Pancreas (tissue), 10 donors: ENCODE data around the gene PPIH. TPM values are rescaled to one million over a fixed set of nuclear protein-coding genes. Genes with fewer than 3 reads are reported as not detected.
"Not testable (repeated sequence)": the region's sequence is repeated elsewhere in the genome, so short reads cannot be mapped to it uniquely, and the experiment has no call there.

ENCODE experiments used
- ATAC-seq, 4 donors: fragments of 200-7000 bp; cut with Tn5 transposase; one replicate each; pipeline versions ENCODE4 v1.8.0 to v1.9.1; 2020; ENCODE audit warnings: mild to moderate bottlenecking in 4 of 4, moderate library complexity in 4 of 4
- DNase-seq, 6 donors: peaks; one replicate each; pipeline ENCODE4 v3.0.0-alpha.2; 2020
- FAIRE-seq: peaks from 2 replicates; lab custom pipeline; 2012; peaks lifted over from hg19 to GRCh38; lab: Jason Lieb, UNC
- H3K27ac ChIP-seq, 4 donors: fragments of 200-600 bp; sonication (generic); 1 replicate in 3 of 4; 2 replicates in 1 of 4; pipeline versions ENCODE4 v1.5.0 to v1.8.0; 2020
- H3K27me3 ChIP-seq, 4 donors: fragments of 200-600 bp; one replicate each; pipeline ENCODE4 v1.8.0; 2021
- H3K36me3 ChIP-seq, 3 donors: fragments of 200-600 bp; sonication (generic) in 1 of 3; one replicate each; pipeline versions ENCODE4 v1.5.0 to v1.8.0; 2020 to 2021
- H3K4me1 ChIP-seq, 3 donors: fragments of 200-600 bp; one replicate each; pipeline ENCODE4 v1.8.0; 2021
- H3K4me3 ChIP-seq, 4 donors: fragments of 200-600 bp; sonication (generic) in 2 of 4; one replicate each; pipeline versions ENCODE4 v1.5.0 to v1.8.0; 2020 to 2021
- H3K9me3 ChIP-seq, 4 donors: fragments of 200-600 bp; one replicate each; pipeline ENCODE4 v1.8.0; 2021
- CTCF ChIP-seq, 4 donors: fragments of 200-600 bp; sonication (generic) in 3 of 4; IDR thresholded peaks; one replicate each; pipeline versions ENCODE4 v1.5.0 to v1.8.0; 2021; ENCODE audit warnings: antibody characterized with exemption in 4 of 4
- WGBS, 2 donors: extraction: QIAGEN DNeasy Blood & Tissue Kit; methylation state at CpG; one replicate each; pipeline ENCODE4 v1.1.7; 2013; 5-methylcytosine and 5-hydroxymethylcytosine counted together
- intact Hi-C, 3 donors: fragments of 100-400 bp; cut with DNase I; formaldehyde crosslinking; loops; one replicate each; pipeline versions ENCODE4 v1.11.1 to v1.14.2; 2022
- polyA plus RNA-seq, 2 donors: library from polyadenylated mRNA; stranded (reverse); fragments of 200-250 nt; gene quantifications; one replicate each; pipeline ENCODE4 v1.2.3, GENCODE V29; 2013
- total RNA-seq, 6 donors: library from RNA; stranded (reverse); fragmentation: NEBNext Ultra II Directional in 4 of 6; extraction: Animal tissue kit (Norgen Biotek cat#: 25700) in 4 of 6; gene quantifications; one replicate each; pipeline versions ENCODE4 v1.2.1 to v1.2.4, GENCODE V29; 2021 to 2023
- donor health status: healthy with polysubstance abuse.
- donor health status: DM: no; HTN: no; CAD: no; lungs with moderate emphysema.
- donor health status: DM: no; HTN: no; CAD: no.
- donor health status: control.
- donor health status: control.
- donor health status: Bipolar disorder and iron deficiency.
- donor health status: DM: yes; HTN: yes; CAD: no.
- donor health status: DM: no; HTN: no; CAD: no.
- donor health status: DM: no; HTN: no; CAD: no.
- donor health status: DM: yes; HTN: yes; CAD: no.

PPIH gene
- total and polyA plus RNA-seq, 8 donors: 7.6 to 22.4 (median 10.6) TPM

GRCh38 chr1:42681741-42682483, 23.7 kb downstream of the PPIH start, which contains the start of gene YBX1:
YBX1 (plus strand) TSS chr1:42682418; CDS start chr1:42682566, 148 bp downstream.
- DNase-seq: peak; percentile 92 to 98 (median 96)
- peak; percentile 41 for FAIRE-seq
- Histone ChIP-seq H3K4me1 (peaks cover 15 to 34% (median 21%) of the 10 kb centered on the region in 3 donors), H3K36me3 (no peaks in the 10 kb centered on the region), H3K27ac (peak within 1 kb of the TSS; percentile 79 to 93 (median 81)), H3K9me3 (no peaks in the 10 kb centered on the region), H3K4me3 (peak within 1 kb of the TSS; percentile 82 to 93 (median 88)), H3K27me3 (no peaks in the 10 kb centered on the region)
- ATAC-seq: peak; percentile 94 to 97 (median 95)
- WGBS, 2 donors: 0 to 1% methylated on average over 45 to 54 of the region's 54 CpGs
- intact Hi-C loops: no loop called here
- no peak for TF ChIP-seq CTCF (IDR thresholded peaks at IDR 0.05)

- 0 to 1% methylated on average over 19 to 33 of the region's 33 CpGs for WGBS, 2 donors
- peaks cover 15 to 36% (median 21%) of the 10 kb centered on the region in 3 donors for H3K4me1 ChIP-seq
- H3K4me3 ChIP-seq: peak overlapping the region; percentile 82 to 93 (median 88)
- peak overlapping the region; percentile 79 to 93 (median 81) for H3K27ac ChIP-seq
- FAIRE-seq, H3K9me3 ChIP-seq, intact Hi-C loops, H3K36me3 ChIP-seq, H3K27me3 ChIP-seq: not testable (repeated sequence)
- DNase-seq (peak in 1 of 6 donors; percentile 62), ATAC-seq (peak; percentile 11 to 34 (median 19))
Measured at GRCh38 chr1:42682484-42682738, 24.2 kb downstream of the PPIH start.

- TF ChIP-seq CTCF (IDR thresholded peaks at IDR 0.05): no peak
- FAIRE-seq (no peak), ATAC-seq (peak; percentile 48 to 64 (median 56)), DNase-seq (peak; percentile 66 to 86 (median 72))
- no peaks in the 10 kb centered on the region for H3K27me3 ChIP-seq
- H3K36me3 ChIP-seq: no peaks in the 10 kb centered on the region
- peak overlapping the region; percentile 79 to 93 (median 81) for H3K27ac ChIP-seq
- intact Hi-C loops: no loop called here
- 0 to 1% methylated on average over 34 to 103 of the region's 103 CpGs for WGBS, 2 donors
- peak overlapping the region; percentile 82 to 93 (median 88) for H3K4me3 ChIP-seq
- peaks cover 15 to 41% (median 21%) of the 10 kb centered on the region in 3 donors for H3K4me1 ChIP-seq
- H3K9me3 ChIP-seq: no peaks in the 10 kb centered on the region
Measured at GRCh38 chr1:42682739-42683531, 24.7 kb downstream of the PPIH start.

GRCh38 chr1:42684139-42684538, 25.9 kb downstream of the PPIH start:
- TF ChIP-seq CTCF (IDR thresholded peaks at IDR 0.05): no peak
- H3K36me3 ChIP-seq: no peaks in the 10 kb centered on the region
- FAIRE-seq: no peak
- DNase-seq: no peak
- WGBS, 2 donors: 57 to 59% methylated on average over 5 of the region's 5 CpGs
- ATAC-seq: no peak
- H3K27ac ChIP-seq: no peak overlapping the region
- intact Hi-C loops: no loop called here
- peak overlapping the region in 2 of 4 donors; percentile 90 to 93 for H3K4me3 ChIP-seq
- H3K9me3 ChIP-seq: no peaks in the 10 kb centered on the region
- peaks cover 15 to 47% (median 21%) of the 10 kb centered on the region in 3 donors for H3K4me1 ChIP-seq
- no peaks in the 10 kb centered on the region for H3K27me3 ChIP-seq

GRCh38 chr1:42686418-42686817, 28.2 kb downstream of the PPIH start:
- no peaks in the 10 kb centered on the region for H3K36me3 ChIP-seq
- intact Hi-C loops: no loop called here
- H3K4me1 ChIP-seq: peaks cover 10 to 61% (median 32%) of the 10 kb centered on the region in 3 donors
- no peak for TF ChIP-seq CTCF (IDR thresholded peaks at IDR 0.05)
- H3K4me3 ChIP-seq: no peak overlapping the region
- ATAC-seq (no peak), FAIRE-seq (no peak), DNase-seq (no peak)
- H3K27me3 ChIP-seq: no peaks in the 10 kb centered on the region
- H3K27ac ChIP-seq: no peak overlapping the region
- WGBS, 2 donors: 85 to 88% methylated on average over 4 of the region's 4 CpGs
- no peaks in the 10 kb centered on the region for H3K9me3 ChIP-seq
